Melanocyte of skin (primary cell): ENCODE results near the gene F2RL2. TPM values are rescaled to one million over a fixed set of nuclear protein-coding genes. Genes with fewer than 3 reads are reported as not detected.

ENCODE experiments used
- total RNA-seq, 2 donors: library from RNA; depleted of rRNA; stranded (reverse); fragments of >200 nt; gene quantifications; 2 replicates each; pipeline ENCODE4 v1.2.3, GENCODE V29; 2012

Gene F2RL2, protein sequence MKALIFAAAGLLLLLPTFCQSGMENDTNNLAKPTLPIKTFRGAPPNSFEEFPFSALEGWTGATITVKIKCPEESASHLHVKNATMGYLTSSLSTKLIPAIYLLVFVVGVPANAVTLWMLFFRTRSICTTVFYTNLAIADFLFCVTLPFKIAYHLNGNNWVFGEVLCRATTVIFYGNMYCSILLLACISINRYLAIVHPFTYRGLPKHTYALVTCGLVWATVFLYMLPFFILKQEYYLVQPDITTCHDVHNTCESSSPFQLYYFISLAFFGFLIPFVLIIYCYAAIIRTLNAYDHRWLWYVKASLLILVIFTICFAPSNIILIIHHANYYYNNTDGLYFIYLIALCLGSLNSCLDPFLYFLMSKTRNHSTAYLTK
- total RNA-seq: not detected

DNA sequence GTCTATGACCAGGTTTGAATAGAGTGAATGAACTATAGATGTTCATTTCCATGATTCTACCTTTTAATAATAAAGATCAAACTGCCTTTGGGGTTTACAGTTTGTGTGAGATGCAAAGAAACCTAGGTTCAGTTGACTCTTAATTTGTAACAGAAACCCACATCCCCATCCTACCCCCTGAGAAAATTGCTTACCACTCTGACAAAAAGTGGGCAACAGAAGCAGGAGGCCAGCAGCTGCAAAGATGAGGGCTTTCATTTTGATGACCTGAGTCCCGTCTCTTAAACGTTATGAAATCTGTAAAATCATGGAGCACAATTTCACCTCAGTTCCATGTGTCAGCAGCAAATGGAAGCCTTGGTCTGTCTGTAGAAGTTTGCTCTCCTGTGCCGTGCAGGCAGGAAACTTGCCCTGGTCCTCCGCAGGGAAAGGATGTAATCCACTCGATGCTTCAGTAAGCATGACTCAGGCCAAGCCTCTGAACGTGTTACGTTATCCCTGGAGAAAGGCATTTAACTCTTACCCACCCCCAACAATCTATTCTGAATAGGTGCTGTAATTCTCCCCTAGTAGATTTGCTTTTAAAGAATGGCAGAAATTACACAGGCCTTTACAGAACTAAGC is at the start of gene F2RL2:
TSS of gene F2RL2 (minus strand) at position 431 of the 624 bp plus-strand sequence. CDS start at position 258, 173 bp downstream.

Other genes with a start within 250 kb of the F2RL2 start
- 10 to 100 TPM in 1 of 2 donors, 1 to 10 TPM in 1; 9.7 to 16.2 TPM for gene IQGAP2, start 220.1 kb downstream of the F2RL2 start, total RNA-seq
- 10 to 100 TPM; 44.4 to 46.3 TPM for gene F2R, start 92.7 kb upstream of the F2RL2 start, total RNA-seq
- gene F2RL1, start 195.6 kb upstream of the F2RL2 start, total RNA-seq: under 1 TPM in 1 of 2 donors, not detected in 1; 0.33 TPM
- gene S100Z, start 226.6 kb upstream of the F2RL2 start, total RNA-seq: not detected